ENCODE measurements around the gene SNX8.

Gene SNX8

DNA sequence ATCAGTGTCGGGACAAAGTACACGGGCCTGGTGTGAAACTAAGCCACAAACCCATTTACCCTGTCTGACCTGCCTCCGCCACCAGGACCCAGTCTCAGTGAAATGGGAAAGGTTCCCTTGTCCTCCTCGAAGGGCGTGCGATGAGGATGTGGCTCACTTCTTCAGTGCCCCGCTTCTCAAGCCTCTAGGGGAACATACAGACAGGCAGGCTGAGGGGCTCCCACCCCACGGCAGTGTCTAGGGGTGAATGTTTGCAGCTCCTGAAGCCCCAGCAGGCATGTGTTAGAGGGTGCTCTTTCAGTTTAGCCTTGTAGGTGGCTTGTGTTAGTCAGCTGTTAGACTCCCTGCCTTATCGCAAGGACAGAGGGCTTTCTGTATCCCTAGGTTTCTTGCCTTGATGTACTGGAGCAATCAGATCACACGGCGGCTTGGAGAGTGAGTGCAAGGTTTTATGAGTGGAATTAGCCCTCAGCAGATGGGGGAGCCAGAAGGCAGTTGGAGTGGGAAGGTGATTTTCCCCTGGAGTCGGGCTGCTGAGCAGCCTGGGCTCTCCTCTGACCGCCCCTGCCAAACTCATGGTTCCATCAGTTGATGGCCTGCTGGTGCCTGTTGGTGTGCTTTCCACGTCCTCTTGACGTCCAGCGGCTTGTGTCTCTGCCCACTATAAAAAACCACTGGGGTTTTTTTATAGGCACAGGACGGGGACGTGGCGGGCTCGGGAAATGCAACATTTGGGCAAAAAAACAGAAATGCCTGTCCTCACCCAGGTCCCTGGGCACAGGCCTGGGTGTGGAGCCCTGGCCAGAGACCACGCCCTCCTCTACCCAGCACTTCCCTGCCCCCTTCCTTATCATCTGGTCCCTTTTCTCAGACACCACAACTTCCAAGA is 71.5 kb downstream of the SNX8 start:
- no peak for DNase-seq

DNA sequence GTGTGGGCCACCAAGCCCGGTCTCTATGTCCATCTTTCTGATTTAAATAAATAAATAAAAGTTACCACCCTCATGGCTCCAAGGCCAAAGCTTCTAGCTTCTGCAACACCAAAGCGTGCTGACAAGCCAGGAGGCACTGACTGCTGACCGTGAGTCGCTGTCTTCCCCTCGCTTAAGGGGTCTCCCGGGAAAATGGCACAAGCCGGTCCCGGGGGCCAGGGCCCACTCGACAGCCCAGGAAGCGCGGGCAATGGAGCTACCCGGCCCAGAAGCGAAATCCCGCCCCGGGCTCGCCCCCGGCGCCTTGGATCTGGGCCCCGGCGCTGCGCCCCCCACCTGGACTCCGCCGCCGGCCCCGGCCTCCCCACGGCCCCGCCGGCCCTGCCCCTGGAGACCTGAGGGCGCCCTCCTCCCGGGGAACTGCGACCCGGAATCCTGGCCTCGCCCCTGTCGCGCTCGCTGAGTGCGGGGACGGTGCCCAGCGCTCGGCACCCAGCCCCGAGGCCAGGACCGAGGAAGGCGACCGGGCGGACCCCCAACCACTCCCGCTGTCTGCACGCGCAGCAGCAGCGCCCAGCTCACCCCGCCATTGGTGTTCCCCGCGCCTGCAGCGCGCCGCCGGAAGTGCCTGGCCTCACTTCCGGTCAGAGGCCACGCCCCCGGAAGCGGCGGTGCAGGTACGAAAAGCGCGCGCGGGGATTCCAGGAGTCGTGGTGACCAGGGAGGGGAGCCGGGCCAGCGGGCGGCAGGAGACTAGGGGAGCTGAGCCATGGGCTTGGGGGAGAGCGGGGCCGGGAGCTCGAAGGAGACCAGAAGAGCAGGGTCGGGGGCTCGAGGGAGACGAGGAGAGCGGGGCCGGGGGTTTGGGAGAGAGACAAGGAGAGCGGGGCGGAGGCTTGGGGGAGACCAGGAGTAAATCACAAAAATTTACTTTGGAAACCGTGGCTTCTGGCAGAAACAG is 72.4 kb downstream of the SNX8 start, which contains the start of the genes MRM2 and NUDT1:
Gene MRM2 (minus strand): TSS at position 626 of the 961 bp plus-strand sequence. CDS start 36 bp downstream, at position 590.
Gene NUDT1 (plus strand): TSS at position 647 of the 961 bp plus-strand sequence. CDS start 2,349 bp downstream, outside the sequence.
- DNase-seq = peak; percentile 77

DNA sequence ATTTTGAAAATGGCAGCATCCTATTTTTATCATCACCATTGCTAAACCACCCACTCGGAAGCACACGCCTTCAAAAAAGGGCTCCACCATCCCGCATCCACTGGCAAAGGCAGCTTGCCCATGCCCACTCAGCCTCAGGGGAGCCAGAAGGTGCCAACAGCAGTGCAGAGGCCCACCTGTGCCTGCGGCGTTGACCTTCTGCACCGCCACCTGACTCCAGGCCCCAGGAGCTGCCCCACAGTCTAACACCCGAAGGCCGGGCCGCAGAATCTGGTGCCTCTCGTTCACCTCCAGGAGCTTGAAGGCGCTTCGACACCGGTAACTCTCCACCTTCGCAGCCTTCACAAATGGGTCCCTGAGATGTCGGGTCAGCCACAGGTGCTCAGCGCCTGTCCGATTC is 75.0 kb downstream of the SNX8 start:
- DNase-seq = no peak

GRCh38 chr7:2237109-2237602 is 77.1 kb downstream of the SNX8 start:
- peak; percentile 94 for DNase-seq

DNA sequence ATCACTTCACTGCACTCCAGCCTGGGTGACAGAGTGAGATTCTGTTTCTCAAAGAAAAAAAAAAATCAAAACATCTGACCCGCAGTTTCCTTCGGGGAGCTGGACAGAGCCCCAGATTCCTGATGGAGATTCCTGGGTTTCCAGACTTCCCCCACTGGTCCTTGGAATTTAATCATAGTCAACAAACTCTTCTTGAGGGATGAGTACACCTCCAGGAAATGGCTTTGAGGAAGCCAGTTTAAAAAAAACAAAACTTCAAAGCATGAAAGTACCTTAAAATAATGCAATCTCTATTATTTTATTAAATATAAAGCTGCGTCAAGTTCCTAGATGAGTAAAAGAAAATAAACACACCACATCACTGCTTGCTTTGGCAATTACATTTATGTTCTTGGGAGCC is 80.3 kb downstream of the SNX8 start:
- DNase-seq = no peak

GRCh38 chr7:2232766-2233520 is 81.3 kb downstream of the SNX8 start, which contains the start of gene MAD1L1:
TSS of gene MAD1L1 (minus strand) at chr7:2232945. CDS start at chr7:2230133, 2,812 bp downstream.
- peak; percentile 70 for DNase-seq

GRCh38 chr7:2231992-2232765 is 82.1 kb downstream of the SNX8 start:
- DNase-seq = peak; percentile 13

DNA sequence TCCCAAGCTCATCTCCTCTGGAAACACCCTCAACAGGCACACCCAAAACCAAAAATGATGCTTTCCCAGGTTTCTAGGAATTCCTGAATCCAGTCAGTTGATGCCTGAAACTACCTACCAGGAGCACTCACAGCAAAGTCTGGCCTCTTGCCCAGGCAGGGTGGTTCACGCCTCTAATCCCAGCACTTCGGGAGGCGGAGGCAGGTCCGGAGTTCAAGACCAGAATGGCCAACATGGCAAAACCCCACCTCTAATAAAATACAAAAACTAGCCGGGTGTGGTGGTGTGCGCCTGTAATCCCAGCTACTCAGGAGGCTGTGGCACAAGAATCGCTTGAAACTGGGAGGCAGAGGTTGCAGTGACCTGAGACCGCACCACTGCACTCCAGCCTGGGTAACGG is 83.4 kb downstream of the SNX8 start:
- DNase-seq = no peak

- no peak for DNase-seq
These were observed 84.0 kb downstream of the SNX8 start for GRCh38 chr7:2230226-2230625.

DNA sequence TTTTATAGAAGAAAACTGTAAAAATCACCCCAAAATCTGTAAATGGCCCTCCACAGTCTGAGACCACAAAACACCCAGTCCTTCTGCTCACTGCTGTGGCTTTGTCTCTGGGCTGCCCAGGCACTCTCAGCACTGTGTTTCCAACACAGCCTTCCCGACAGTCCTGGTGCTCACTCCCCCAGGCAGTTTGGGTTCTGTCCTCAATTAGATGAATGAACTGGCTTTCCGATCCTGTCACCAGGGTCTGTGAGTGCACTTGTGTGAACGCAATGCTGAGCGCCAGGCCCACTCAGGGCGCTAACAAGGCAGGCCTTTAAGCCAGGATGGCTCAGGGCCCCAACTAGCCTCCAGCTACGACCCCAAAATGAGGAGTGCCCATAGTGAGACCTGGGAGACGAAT is 84.8 kb downstream of the SNX8 start:
- DNase-seq = no peak

- DNase-seq = no peak
These were observed 85.3 kb downstream of the SNX8 start for GRCh38 chr7:2228921-2229320.

GRCh38 chr7:2227699-2228098 is 86.5 kb downstream of the SNX8 start:
- DNase-seq = no peak

DNA sequence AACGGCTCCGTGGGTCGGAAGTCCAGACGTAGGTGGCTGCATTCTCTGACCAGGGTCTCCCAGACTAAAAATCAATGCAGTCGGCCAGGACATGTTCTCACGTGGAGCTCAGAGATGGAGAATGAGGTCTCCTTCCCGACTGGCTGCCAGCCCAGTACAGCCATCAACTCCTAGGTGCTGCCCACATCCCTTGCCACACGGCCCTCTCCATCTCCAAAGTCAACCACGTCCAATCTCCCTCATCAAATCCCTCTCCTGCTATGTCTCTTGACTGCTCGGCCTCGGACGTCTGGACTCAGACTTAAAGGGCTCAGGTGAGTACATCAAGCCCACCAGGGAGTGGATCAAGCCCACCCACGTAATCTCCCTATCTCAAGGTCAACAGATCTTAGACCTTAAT is 88.4 kb downstream of the SNX8 start:
- DNase-seq = no peak

DNA sequence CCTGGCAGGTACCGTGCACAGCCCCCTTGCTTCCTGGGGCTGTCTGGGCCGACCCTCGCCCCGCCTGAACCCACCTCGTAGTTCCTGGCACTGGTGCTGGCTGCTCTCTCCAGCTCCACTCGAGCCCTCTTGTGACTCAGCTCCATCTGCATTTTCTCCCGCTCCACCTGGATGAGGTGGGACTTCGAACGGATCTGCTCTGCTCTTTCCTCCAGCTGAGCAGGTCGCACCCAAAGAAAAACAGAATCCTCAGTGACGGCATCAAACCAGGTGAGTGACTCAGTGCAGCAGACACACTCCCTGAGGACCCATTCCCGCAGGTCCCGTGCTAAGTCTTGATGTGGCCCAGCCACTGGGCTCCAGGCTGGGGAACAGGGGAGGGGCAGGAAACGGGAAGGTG is 88.9 kb downstream of the SNX8 start:
- peak; percentile 68 for DNase-seq

- DNase-seq = peak; percentile 68
These were observed 89.3 kb downstream of the SNX8 start for GRCh38 chr7:2224934-2225333.

DNA sequence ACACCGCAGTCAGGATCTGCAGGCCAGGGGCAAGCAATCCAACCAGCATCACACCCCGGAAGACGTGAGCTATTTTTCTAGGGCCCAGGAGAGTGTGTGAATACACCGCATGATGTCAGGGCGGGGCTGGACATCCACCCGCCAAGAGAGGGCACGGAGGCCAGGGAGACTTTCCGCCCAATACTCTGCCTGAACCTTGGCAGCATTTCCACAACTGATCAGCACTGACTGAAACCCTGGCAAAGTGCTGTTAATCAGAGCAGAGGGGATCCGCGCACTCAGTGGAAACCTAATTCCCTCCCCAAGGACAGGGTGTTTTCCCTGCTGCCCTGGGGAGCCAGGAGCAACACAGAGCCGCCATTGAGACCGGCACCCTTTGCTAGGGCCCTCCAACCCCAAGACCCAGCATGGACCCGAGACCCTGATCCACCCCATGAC is 89.7 kb downstream of the SNX8 start:
- DNase-seq = no peak

- no peak for DNase-seq
These were observed 90.9 kb downstream of the SNX8 start for GRCh38 chr7:2223321-2223720.

DNA sequence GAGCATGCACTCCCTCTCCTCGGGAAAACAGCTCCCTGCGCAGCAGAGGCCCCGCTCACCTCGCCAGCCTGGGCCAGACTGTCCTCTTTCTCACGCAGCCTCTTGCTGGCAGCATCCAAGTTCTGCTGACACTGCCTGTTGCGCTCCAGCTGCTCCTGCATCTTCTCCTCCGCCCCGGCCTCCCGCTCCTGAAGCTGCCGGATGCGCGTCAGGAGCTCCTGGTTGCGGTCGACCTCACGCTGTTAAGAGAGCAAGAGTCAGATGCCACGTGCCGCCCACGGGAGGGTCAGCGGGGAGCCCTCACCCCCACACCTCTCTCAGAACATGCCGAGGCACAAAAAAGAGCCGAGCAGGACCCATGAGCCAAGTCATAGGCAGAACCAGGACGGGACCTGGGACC is 91.7 kb downstream of the SNX8 start:
- DNase-seq = no peak

GRCh38 chr7:2220954-2221353 is 93.3 kb downstream of the SNX8 start:
- no peak for DNase-seq

DNA sequence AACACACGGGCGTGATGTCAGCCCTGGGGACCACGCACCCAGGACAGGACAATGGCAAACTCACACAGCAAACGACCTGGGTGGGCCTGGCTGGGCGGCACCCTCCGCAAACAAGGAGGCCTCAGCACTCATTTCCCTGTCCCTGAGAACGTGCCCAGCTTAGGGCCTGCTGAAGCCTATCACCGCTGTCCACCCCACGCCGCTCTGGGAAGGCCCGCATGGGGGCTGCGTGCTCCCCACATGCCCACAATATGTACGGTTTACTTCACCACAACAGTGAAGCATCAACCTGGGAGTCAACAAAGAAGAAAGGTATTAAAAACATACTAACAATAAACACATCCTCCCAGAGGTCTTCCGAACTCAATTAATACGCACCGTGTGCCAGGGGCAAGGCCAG is 93.7 kb downstream of the SNX8 start:
- no peak for DNase-seq

- DNase-seq = no peak
These were observed 94.2 kb downstream of the SNX8 start for GRCh38 chr7:2220030-2220429.

DNA sequence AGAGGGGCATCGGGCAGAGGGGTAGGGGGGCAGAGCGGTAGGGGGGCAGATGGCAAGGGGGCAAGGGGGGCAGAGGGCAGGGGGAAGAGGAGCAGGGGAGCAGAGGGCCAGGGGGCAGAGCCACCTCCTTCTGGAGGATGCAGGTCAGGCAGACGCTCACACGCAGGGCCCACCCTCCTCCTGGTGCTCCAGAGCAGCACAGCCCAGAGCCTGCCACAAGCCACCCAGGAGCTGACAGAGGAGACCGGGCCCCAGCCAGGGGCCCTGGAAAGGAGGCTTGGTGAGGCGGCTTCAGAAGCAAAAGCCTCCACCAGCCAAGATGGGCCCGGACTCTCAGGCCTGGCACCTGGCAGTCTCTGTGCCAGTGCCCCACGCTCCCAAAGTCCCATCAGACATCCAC is 94.6 kb downstream of the SNX8 start:
- DNase-seq = no peak

All from DMS79 treated with DMSO at 0.1 percent for 48 hours (cell line).